NCI-H2107 (cell line): ENCODE results near the gene RTKN.
"Not testable (repeated sequence)": the region's sequence is repeated elsewhere in the genome, so short reads cannot be mapped to it uniquely, and the experiment has no call there.

Experiments
- DNase-seq: peaks from one replicate; lab custom pipeline; 2025; lab: John Stamatoyannopoulos, UW

RTKN gene

DNA sequence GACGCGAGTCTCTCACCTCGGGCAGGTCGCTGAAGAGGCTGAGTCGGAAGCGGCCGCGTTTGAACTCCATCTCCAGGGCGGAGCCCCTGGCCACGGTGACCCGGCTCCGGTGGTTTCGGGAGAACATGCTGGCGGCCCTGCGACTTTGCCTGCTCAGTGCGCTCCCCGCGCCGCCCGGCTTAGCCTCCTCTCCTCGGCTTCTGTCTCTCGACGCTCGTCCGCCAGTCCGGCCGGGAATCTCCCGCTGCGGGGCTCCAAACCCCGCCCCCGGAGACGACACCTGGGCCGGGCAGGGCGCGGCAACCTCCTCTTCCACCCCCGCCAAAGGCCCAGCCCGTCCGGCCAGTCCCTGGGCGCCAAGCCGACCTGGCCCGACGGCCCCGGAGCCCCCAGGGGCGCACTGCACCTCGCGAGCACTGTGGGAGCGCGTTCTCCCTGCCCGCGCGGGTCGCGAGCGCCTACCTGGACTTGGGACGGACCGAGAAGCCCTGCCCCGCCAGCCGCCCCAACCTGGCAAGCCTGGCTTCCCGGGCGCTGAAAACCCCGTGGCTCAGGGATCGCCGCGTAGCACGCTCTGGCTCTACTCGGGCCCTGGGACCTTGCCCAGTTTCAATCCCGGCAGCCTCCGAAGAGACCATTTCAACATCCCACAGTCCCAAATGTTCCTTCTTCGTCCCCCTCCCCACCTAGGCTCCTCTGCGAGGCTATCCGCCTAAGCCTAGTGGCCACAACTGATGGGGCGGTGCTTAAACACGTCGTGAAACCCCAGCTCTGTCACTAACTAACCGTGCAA lies at the start of gene RTKN:
RTKN (minus strand) TSS at position 248 of the 793 bp plus-strand sequence; CDS start at position 127, 121 bp downstream.
- no peak for DNase-seq

DNA sequence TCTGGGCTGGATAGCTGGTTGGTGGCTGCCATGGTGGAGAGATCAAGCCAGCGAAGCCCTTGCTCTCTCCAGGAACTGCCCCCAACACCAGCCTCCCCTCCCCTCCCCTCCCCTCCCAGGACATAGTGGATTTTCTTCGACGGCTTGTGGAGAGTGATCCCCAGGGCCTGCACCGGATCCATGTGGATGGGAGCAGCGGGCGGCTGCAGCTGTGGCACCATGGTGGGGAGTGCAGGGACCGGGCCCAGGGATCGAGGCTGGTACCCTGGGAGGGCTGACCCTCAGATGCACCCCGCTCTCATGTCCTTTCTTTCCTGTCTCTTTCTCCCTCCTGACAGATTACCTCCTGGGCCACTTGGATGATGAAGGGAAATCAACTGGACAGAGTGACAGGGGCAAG lies 48.2 kb upstream of the RTKN start:
- DNase-seq, result no peak

GRCh38 chr2:74488643-74489481 lies 47.1 kb upstream of the RTKN start:
- no peak for DNase-seq

GRCh38 chr2:74486141-74486540 lies 44.4 kb upstream of the RTKN start:
- no peak for DNase-seq

GRCh38 chr2:74483675-74484164 lies 42.0 kb upstream of the RTKN start:
- not testable (repeated sequence) for DNase-seq

DNA sequence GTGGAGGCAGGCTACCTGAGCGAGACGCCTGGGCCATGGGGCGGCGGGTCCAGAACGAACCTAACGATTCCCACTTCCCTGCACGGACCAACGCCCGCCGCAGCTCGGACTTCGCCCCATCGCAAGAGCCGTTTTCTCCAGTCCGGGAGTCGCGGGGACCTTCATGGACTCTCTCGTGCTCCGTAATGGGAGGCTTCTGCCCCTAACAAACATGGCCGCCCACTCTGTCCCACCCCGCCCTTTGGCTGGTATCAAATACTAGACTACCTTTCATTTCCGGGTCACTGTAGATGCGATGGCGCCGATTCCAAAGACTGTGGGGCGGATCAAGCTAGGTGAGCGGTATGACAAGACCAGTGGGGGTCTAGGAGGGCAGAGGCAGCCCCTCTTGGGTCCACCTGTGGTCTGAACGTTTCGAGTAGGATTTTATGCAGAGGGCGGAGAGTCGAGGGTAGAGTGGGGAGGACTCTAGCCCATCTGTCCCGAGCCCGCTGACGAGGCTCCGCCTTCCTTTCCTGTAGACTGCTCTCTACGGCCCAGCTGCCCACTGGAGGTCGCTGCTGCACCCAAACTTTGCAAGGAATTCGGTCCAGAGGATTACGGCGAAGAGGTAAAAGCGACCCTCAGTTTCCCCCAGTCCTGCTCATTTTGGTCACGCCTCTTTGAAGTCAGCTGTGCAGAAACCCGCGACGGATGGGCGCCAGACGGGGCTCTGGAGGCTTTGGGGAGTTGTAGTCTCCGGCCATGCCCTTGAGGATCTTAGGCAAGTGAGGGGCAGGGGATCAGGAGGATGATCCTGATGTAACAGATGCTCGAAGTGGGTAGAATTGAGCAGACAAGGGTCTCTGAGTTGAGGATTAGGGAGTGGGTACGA lies 41.3 kb upstream of the RTKN start, which contains the start of the genes CCDC142 and TTC31:
CCDC142 (minus strand) TSS at position 198 of the 874 bp plus-strand sequence; CDS start at position 37, 161 bp downstream.
TTC31 (plus strand) TSS at position 281 of the 874 bp plus-strand sequence; CDS start at position 296, 15 bp downstream.
- DNase-seq, result peak; percentile 87

GRCh38 chr2:74481961-74482800 lies 40.4 kb upstream of the RTKN start:
- no peak for DNase-seq

DNA sequence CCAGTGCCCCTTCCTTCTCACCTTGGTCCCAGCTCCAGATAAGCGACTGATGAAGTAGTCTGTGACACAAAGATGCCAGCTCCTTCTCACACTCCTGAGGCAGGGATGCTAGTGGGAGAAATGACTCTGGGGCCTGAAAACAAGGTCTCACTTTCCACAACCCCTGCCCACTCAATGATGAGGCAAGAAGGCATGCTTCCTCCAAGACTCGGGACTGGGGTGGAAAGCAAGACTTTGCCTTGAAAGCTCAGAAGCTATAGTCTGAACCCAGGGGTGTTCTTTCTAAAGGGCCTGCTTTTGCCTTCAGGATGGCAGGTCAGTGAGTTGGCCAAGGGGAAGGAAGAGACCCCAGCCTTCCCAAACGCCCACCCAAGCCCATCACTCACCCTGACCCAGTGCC lies 39.7 kb upstream of the RTKN start:
- no peak for DNase-seq

DNA sequence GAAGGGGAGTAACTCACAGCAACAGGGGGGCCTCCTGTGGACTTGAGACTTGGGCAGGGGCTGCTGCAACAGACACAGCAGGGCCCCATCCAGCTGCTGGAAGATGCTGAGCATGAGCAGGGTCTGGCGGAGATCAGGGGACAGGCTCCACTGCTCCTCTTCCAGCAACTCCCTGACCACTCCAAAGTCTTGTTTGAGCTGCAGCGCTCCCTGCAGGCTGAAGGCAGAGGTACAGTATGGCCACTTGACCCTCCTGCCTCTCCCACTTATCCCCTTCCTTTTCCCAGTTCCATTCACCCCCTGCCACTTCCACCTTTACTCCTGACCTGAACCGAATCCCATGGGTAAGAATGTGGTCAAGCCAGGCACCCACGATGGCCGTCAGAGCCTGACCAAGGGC lies 33.2 kb upstream of the RTKN start:
- DNase-seq, result no peak

DNA sequence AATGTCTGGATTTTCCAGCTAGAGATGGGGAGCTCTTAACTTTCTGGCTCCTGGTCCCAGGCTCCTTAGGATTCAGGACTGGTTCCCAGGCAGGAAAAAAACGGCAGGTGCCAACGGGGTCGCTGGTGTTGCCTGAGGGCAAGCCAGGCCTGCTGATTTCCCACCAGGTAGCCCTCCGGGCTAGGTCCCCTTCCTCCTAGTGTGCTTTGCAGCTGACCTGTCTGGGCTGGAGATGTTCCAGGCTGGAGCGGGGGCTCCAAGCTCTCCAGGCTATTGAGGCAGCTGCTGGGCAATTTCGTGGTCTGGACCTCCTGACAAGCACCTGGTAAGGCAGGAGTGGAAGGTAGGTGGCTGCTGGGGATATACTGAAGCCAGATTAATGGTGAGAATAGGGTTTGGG lies 32.7 kb upstream of the RTKN start:
- no peak for DNase-seq

DNA sequence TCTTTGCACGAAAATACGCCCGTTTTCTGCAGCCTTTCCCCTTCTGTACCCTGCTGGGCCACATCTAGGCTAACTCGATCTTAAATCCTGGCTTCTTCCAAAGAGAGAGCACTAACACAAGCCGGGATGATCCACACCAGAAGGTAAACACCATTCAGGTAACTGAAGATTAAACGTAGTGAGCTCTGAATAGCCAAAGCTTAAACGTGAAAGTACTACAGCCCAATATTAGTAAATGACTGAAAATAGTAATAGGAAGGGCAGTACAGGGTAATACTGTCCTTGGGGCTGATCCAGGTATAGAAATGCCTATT lies 31.2 kb upstream of the RTKN start:
- DNase-seq, result no peak

DNA sequence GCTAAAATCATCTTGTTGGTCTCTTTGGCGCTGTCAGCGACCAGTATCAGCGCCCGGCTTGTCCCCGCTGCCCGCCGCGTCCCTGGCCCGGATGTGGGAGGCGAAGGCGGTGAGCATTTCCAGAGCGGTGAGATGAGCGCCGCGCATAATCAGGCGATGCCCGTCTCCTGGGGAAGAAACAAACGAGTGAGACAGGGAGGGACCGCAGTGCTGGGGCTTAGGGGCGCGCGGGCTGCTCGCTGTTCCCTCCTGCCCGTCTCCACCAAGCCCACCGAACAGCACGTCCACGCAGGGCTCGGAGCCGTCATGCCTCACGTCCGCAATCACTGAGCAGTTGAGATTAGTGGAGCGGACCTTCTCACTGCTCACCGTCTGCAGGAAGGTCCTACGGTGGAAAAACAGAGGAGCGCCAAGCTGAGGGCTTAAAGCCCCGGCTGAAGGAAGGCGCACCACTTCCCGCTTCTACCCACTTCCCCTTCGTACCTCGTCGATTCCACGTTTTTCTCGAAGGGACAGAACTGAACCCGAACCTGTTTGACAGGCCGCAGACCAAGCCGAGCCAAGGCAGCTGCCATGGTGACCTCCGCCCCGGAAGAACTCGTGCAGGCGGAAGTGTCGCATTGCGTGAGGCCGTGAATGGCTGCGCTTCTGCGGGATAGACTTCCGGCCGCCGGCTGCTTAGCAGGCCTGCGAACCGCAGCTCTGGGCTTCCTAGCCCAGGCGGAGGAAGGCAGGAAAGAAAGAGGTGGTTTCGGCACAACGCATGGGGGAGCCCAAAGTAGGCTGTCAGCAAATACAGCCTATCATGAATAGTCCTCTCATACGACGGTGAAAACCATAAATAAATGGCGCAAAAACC lies 30.6 kb upstream of the RTKN start, which contains the start of gene MRPL53:
MRPL53 (minus strand) TSS at position 595 of the 859 bp plus-strand sequence; CDS start at position 575, 20 bp downstream.
- DNase-seq, result peak; percentile 89

DNA sequence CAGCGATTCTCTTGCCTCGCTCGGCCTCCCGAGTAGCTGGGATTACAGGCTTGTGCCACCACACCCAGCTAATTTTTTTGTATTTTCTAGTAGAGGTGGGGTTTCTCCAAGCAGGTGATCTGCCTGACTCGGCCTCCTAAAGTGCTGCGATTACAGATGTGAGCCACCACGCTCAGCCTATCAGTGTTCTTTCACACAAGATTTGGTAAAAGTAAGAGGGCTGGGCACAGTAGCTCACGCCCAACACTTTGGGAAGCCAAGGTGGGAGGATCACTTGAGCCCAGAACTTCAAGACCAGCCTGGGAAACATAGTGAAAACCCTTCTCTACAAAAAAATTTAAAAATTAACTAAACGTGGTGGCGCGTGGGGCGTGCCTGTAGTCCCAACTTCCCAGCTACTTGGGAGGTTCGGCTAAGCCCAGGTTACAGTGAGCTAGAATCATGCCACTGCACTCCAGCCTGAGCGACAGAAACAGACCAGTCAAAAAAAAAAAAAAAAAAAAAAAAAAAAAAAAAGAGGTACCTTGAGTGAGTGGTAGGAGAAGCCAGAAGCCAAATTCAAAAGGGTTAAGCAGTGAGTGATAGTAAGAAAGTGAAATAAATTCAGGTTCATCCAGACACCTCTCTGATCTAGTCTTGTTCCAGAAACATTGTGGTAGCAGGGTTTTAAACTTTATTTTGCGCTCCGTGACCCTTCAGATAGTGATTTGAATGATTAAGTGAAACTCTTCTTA lies 29.8 kb upstream of the RTKN start:
- DNase-seq, result no peak

GRCh38 chr2:74470742-74471141 lies 29.0 kb upstream of the RTKN start:
- not testable (repeated sequence) for DNase-seq

- DNase-seq, result no peak
Measured at GRCh38 chr2:74464406-74464805, 22.7 kb upstream of the RTKN start.

- DNase-seq, result no peak
Measured at GRCh38 chr2:74462786-74463105, 21.0 kb upstream of the RTKN start.

DNA sequence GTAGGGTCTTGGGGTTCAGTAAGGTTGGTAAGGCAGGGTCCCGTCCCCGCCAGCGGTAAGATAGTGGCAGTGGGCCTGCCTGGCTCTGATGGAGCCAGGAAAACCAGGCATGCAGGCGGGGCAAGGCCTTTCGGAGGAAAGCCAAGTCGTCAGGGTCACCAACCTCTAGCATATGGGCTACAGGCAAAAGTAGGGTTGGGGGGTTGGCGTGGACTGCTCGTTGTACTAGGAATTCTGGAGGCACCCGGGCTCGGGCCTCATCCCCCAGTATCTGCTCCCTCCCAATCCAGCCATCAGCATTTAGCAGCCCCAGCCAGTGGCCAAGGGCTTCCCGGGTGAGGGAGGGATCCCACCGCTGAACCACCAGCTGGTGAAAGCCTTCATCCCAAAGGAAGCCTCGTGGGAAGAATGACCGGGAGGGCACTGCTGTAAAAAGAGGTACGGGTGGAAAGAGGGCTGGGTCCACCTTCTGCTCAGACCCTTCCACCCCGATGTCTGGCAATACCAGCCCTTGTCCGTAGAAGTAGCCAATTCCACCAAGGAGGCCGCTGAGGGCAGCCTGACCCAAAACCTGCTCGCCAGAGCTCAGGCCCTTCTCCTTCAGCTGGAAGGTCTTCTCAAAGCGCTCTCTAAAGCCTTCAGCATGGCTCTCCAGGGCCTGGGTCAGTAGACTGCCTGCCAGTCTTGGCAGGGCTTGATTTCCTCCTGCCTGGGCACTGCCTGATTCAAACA lies 20.5 kb upstream of the RTKN start:
- no peak for DNase-seq

DNA sequence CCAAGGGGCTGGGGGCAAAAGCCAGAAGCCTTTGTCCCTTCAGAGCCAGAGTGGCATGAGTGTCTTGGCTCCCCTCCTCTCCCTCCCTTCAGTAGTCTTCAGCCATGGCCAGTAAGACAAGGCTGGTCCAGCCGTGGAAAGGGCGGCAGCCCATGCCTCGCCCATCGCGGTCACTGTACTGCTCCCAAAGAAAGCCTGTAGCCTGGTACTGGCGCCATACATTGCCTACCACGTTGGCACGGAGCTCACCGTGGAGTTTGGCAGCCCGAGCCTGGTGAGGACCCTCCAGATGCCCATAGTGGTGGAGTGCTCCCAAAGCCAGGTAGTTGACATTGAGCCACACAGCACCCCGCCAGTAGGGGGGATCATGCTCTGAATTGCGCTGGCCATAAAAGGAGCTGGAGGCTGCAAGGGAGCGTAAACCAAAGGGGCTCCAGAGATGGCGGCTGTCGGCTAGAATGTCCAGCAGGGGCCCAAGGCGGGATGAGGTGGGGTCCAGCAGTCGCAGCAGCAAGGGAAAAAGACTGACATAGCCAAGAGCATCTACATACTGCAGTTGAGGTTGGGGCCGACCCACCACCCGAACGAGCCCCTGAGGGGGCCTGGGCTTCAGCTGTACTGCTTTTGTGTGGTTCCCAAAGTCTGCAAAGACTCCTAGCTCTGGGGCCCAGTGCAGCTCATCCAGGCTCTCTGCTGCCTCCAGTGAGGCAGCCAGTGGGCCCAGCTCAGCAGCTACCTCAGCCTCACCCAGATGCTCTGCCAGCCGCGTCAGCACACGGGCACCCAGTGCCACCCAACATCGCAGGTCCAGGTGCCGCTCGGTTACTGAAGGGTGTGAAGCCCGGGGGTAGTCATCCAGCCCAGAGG lies 19.7 kb upstream of the RTKN start:
- no peak for DNase-seq
